Skin epidermis (tissue), 12 donors: ENCODE results near the gene RIPK1.
"Not testable (repeated sequence)": the region's sequence is repeated elsewhere in the genome, so short reads cannot be mapped to it uniquely, and the experiment has no call there.

Experiments
- H3K27ac ChIP-seq, 21 experiments: fragments of 200-600 bp; sonication (generic) in 11 of 21; one replicate each; pipeline ENCODE4 v1.5.0; 2020; ENCODE audit warnings: mild to moderate bottlenecking in 3 of 21, inconsistent platforms in 2 of 21, moderate library complexity in 2 of 21
- H3K4me3 ChIP-seq, 7 experiments: fragments of 200-600 bp; sonication (generic) in 2 of 7; one replicate each; pipeline ENCODE4 v1.5.0; 2020; ENCODE audit warnings: inconsistent platforms in 2 of 7, mild to moderate bottlenecking in 2 of 7, moderate library complexity in 1 of 7

Gene RIPK1

GRCh38 chr6:3124667-3125066 is 56.4 kb downstream of the RIPK1 start:
- no peak overlapping the region for H3K4me3 ChIP-seq
- H3K27ac ChIP-seq: no peak overlapping the region

- H3K4me3 ChIP-seq: no peak overlapping the region
- no peak overlapping the region for H3K27ac ChIP-seq
These were observed 57.5 kb downstream of the RIPK1 start for GRCh38 chr6:3125815-3126214.

- Histone ChIP-seq H3K4me3 (no peak overlapping the region), H3K27ac (no peak overlapping the region)
These were observed 60.2 kb downstream of the RIPK1 start for GRCh38 chr6:3128356-3129108.

- Histone ChIP-seq H3K4me3 (no peak overlapping the region), H3K27ac (no peak overlapping the region)
These were observed 63.4 kb downstream of the RIPK1 start for GRCh38 chr6:3131695-3132094.

- no peak overlapping the region for H3K4me3 ChIP-seq
- H3K27ac ChIP-seq: no peak overlapping the region
These were observed 65.2 kb downstream of the RIPK1 start for GRCh38 chr6:3133515-3133914.

GRCh38 chr6:3135668-3136291 is 67.5 kb downstream of the RIPK1 start:
- no peak overlapping the region for H3K27ac ChIP-seq
- H3K4me3 ChIP-seq: no peak overlapping the region

- Histone ChIP-seq H3K4me3 (no peak overlapping the region), H3K27ac (no peak overlapping the region)
These were observed 68.2 kb downstream of the RIPK1 start for GRCh38 chr6:3136292-3137011.

GRCh38 chr6:3137057-3137777 is 68.9 kb downstream of the RIPK1 start:
- H3K4me3 ChIP-seq: no peak overlapping the region
- no peak overlapping the region for H3K27ac ChIP-seq

- not testable (repeated sequence) for H3K27ac ChIP-seq, H3K4me3 ChIP-seq
These were observed 69.6 kb downstream of the RIPK1 start for GRCh38 chr6:3137873-3138272.

GRCh38 chr6:3138341-3138740 is 70.0 kb downstream of the RIPK1 start:
- Histone ChIP-seq H3K4me3 (no peak overlapping the region), H3K27ac (peak overlapping the region in 3 of 21 experiments; percentile 23 to 58 (median 24))

- no peak overlapping the region for H3K4me3 ChIP-seq
These were observed 71.0 kb downstream of the RIPK1 start for GRCh38 chr6:3139090-3139903.

GRCh38 chr6:3140201-3140600 is 71.9 kb downstream of the RIPK1 start:
- Histone ChIP-seq H3K27ac (peak overlapping the region in 4 of 21 experiments; percentile 43 to 64 (median 56)), H3K4me3 (no peak overlapping the region)

More at GRCh38 chr6:3139090-3139903, 71.0 kb downstream of the RIPK1 start:
- peak overlapping the region in 9 of 21 experiments; percentile 4 to 65 (median 45) for H3K27ac ChIP-seq

GRCh38 chr6:3142536-3142935 is 74.2 kb downstream of the RIPK1 start:
- Histone ChIP-seq H3K27ac (no peak overlapping the region), H3K4me3 (no peak overlapping the region)

- Histone ChIP-seq H3K27ac (no peak overlapping the region), H3K4me3 (no peak overlapping the region)
These were observed 74.9 kb downstream of the RIPK1 start for GRCh38 chr6:3143158-3143557.

- Histone ChIP-seq H3K4me3 (no peak overlapping the region), H3K27ac (no peak overlapping the region)
These were observed 76.3 kb downstream of the RIPK1 start for GRCh38 chr6:3144571-3144970.

- Histone ChIP-seq H3K4me3 (no peak overlapping the region), H3K27ac (no peak overlapping the region)
These were observed 79.8 kb downstream of the RIPK1 start for GRCh38 chr6:3147914-3148757.

GRCh38 chr6:3151691-3152090 is 83.4 kb downstream of the RIPK1 start:
- Histone ChIP-seq H3K4me3 (no peak overlapping the region), H3K27ac (no peak overlapping the region)

GRCh38 chr6:3152689-3153088 is 84.4 kb downstream of the RIPK1 start:
- Histone ChIP-seq H3K27ac (no peak overlapping the region), H3K4me3 (no peak overlapping the region)
